ENCODE results near the gene LCOR. TPM values are rescaled to one million over a fixed set of nuclear protein-coding genes. Genes with fewer than 3 reads are reported as not detected.

The LCOR gene
- total and polyA plus RNA-seq, 2 of the 4 experiments (the other 2 are of a cell fraction) = 3.7 to 36.9 TPM

GRCh38 chr10:97029271-97029670, 197.2 kb downstream of the LCOR start:
- WGBS, 2 experiments (ENCODE audit: extremely low coverage in 2 of 2, insufficient read length in 1 of 2) = 100% methylated on average over 1 of the region's 3 CpGs; no CpG with 5 or more reads in 1 of the 2 experiments
- in situ Hi-C loops (cut with MboI; ENCODE audit: low sequenced_read_pairs) (no loop called here), dilution Hi-C loops (cut with HindIII; ENCODE audit: low sequenced_read_pairs, unreplicated experiment) (no loop called here), intact Hi-C loops (cut with micrococcal nuclease) (no loop called here)
- H2AFZ ChIP-seq (replicated peaks; ENCODE audit: low read length, poor library complexity) = no peak overlapping the region
- BruUV-seq (replicated peaks) = no TSS peak
- ChIA-PET POLR2A (ENCODE audit: unreplicated experiment) (no interaction called here), CTCF (interaction anchor here (0.6 to 0.8 kb wide), 2 partner anchors 8 to 250 kb away, joined by 3 to 4 read pairs; no protein-coding TSS in a partner anchor)
- H3K4me1 ChIP-seq (ENCODE audit: control insufficient read depth, insufficient read depth, low read length) = peaks cover 2% of the 10 kb centered on the region; the same call in 1 of the 2 replicates
- H4K91ac ChIP-seq (ENCODE audit: insufficient read depth, low read depth, low read length) = no peak overlapping the region
- no peak overlapping the region for H2BK120ac ChIP-seq (ENCODE audit: low read depth, low read length)
- no peak overlapping the region for H4K8ac ChIP-seq (ENCODE audit: low read depth in 2 of 2, low read length in 2 of 2)
- no peak overlapping the region for H3K23ac ChIP-seq (ENCODE audit: low read depth, low read length)
- H3K36me3 ChIP-seq (ENCODE audit: control insufficient read depth, insufficient read depth, low read length) = no peaks in the 10 kb centered on the region
- no peak overlapping the region for H3K56ac ChIP-seq (ENCODE audit: extremely low read depth, insufficient read depth, low read length)
- no peak overlapping the region for H2AK9ac ChIP-seq (replicated peaks; ENCODE audit: low read depth, low read length, poor library complexity)
- H3K9me1 ChIP-seq (ENCODE audit: insufficient read depth, low read length) = no peaks in the 10 kb centered on the region
- H4K5ac ChIP-seq (ENCODE audit: low read depth, low read length) = no peak overlapping the region
- TF ChIP-seq MAZ (IDR thresholded peaks at IDR 0.05; ENCODE audit: borderline replicate concordance, low read depth, low read length) (no peak), USF2 (IDR thresholded peaks at IDR 0.05; ENCODE audit: low read depth, low read length) (no peak), CEBPB (IDR thresholded peaks at IDR 0.05; ENCODE audit: low read depth, low read length) (no peak), BHLHE40 (IDR thresholded peaks at IDR 0.05; ENCODE audit: low read depth, low read length) (no peak), SMC3 (IDR thresholded peaks at IDR 0.05; ENCODE audit: low read depth, low read length) (no peak), RCOR1 (IDR thresholded peaks at IDR 0.05; ENCODE audit: insufficient replicate concordance, low read length) (no peak), NFE2L2 (IDR thresholded peaks at IDR 0.05; ENCODE audit: low read depth, low read length) (no peak), RAD21 (IDR thresholded peaks at IDR 0.05; ENCODE audit: low read length) (no peak), POLR2A (IDR thresholded peaks at IDR 0.05; ENCODE audit: low read depth, low read length) (no peak), MXI1 (IDR thresholded peaks at IDR 0.05; ENCODE audit: borderline replicate concordance, low read depth, low read length) (no peak), ELK1 (IDR thresholded peaks at IDR 0.05; ENCODE audit: borderline replicate concordance, low read depth, low read length) (no peak), CTCF (conservative IDR thresholded peaks at IDR 0.05; ENCODE audit: low read depth, low read length) (no peak), FOS (IDR thresholded peaks at IDR 0.05; ENCODE audit: low read depth, low read length) (no peak), CHD1 (IDR thresholded peaks at IDR 0.05; ENCODE audit: low read depth, low read length) (no peak), RFX5 (IDR thresholded peaks at IDR 0.05; ENCODE audit: low read depth, low read length) (no peak), MAFK (IDR thresholded peaks at IDR 0.05; ENCODE audit: low read depth, low read length) (no peak)
- no peaks in the 10 kb centered on the region for H3K79me1 ChIP-seq (ENCODE audit: low read depth in 1 of 2, low read length in 2 of 2)
- DNase-seq (no peak), ATAC-seq (ENCODE audit: low read depth) (no peak)
- no peak overlapping the region for H2BK15ac ChIP-seq (ENCODE audit: low read depth, low read length)
- H3K4me2 ChIP-seq (ENCODE audit: low read depth, low read length) = no peak overlapping the region
- H3K4me3 ChIP-seq (ENCODE audit: insufficient read depth, low read depth, low read length) = no peak overlapping the region
- no peak overlapping the region for H3K14ac ChIP-seq (replicated peaks; ENCODE audit: low read depth, low read length)
- peaks cover 1% of the 10 kb centered on the region; the same call in 1 of the 2 replicates for H4K20me1 ChIP-seq (ENCODE audit: insufficient read depth, low read length)
- no peak overlapping the region for H3K4ac ChIP-seq (ENCODE audit: low read depth, low read length)
- H3K9me3 ChIP-seq (ENCODE audit: control insufficient read depth, insufficient read depth, low read length) = peaks cover 6% of the 10 kb centered on the region; the same call in 1 of the 2 replicates
- H2AK5ac ChIP-seq (ENCODE audit: low read depth, low read length) = no peak overlapping the region
- H3K9ac ChIP-seq (ENCODE audit: low read depth, low read length) = no peak overlapping the region
- H3K18ac ChIP-seq (ENCODE audit: low read depth, low read length) = no peak overlapping the region
- peaks cover 21% of the 10 kb centered on the region for H3K27me3 ChIP-seq (ENCODE audit: control insufficient read depth, insufficient read depth, low read length)
- no peak overlapping the region for H2BK5ac ChIP-seq (ENCODE audit: low read depth, low read length, poor library complexity, severe bottlenecking)
- H3K27ac ChIP-seq (ENCODE audit: insufficient read depth, low read length) = no peak overlapping the region
- no peak overlapping the region for H2BK20ac ChIP-seq (ENCODE audit: low read depth, low read length)

All from IMR-90 (cell line).